Embryonic facial prominence (tissue), 1 donor: ENCODE results near the gene LARP4B.

Experiments
- DNase-seq: peaks from one replicate; pipeline ENCODE4 v3.0.0-alpha.2; 2016; ENCODE audit errors: extremely low spot score

LARP4B gene

GRCh38 chr10:787933-788651, 143.4 kb downstream of the LARP4B start:
- DNase-seq, result no peak

GRCh38 chr10:786633-787474, 144.7 kb downstream of the LARP4B start:
- DNase-seq, result no peak

GRCh38 chr10:785861-786214, 145.7 kb downstream of the LARP4B start:
- DNase-seq, result no peak

- DNase-seq, result no peak
Measured at GRCh38 chr10:785089-785860, 146.2 kb downstream of the LARP4B start.

GRCh38 chr10:784403-785088, 147.0 kb downstream of the LARP4B start:
- DNase-seq, result peak; percentile 39

GRCh38 chr10:782751-783648, 148.5 kb downstream of the LARP4B start:
- no peak for DNase-seq

GRCh38 chr10:780536-781524, 150.7 kb downstream of the LARP4B start:
- DNase-seq, result no peak

- no peak for DNase-seq
Measured at GRCh38 chr10:778626-779330, 152.7 kb downstream of the LARP4B start.

- DNase-seq, result no peak
Measured at GRCh38 chr10:777913-778479, 153.5 kb downstream of the LARP4B start.

- DNase-seq, result no peak
Measured at GRCh38 chr10:776772-777171, 154.7 kb downstream of the LARP4B start.

- DNase-seq, result no peak
Measured at GRCh38 chr10:775245-776075, 156.0 kb downstream of the LARP4B start.

- DNase-seq, result no peak
Measured at GRCh38 chr10:774661-775244, 156.8 kb downstream of the LARP4B start.

- no peak for DNase-seq
Measured at GRCh38 chr10:774223-774622, 157.3 kb downstream of the LARP4B start.

GRCh38 chr10:773562-774161, 157.8 kb downstream of the LARP4B start:
- no peak for DNase-seq

- DNase-seq, result no peak
Measured at GRCh38 chr10:772227-772637, 159.3 kb downstream of the LARP4B start.

GRCh38 chr10:771647-772046, 159.9 kb downstream of the LARP4B start:
- DNase-seq, result no peak

GRCh38 chr10:770975-771374, 160.5 kb downstream of the LARP4B start:
- no peak for DNase-seq
